Coronary artery (tissue), 2 donors: ENCODE data around the gene NKAIN4.

ENCODE experiments used
- DNase-seq: peaks from one replicate; pipeline ENCODE4 v3.0.0-alpha.2; 2017; ENCODE audit warnings: low spot score
- H3K27ac ChIP-seq, 2 donors: fragments of 200-600 bp; sonication (generic); one replicate each; pipeline ENCODE4 v1.5.1; 2016 to 2019
- H3K4me3 ChIP-seq: fragments of 200-600 bp; sonication (generic); 2 replicates; pipeline ENCODE4 v1.5.1; 2016; ENCODE audit warnings: mild to moderate bottlenecking, moderate library complexity
- TF ChIP-seq, protein P1 (sequence below): fragments of 200-600 bp; sonication (generic); IDR thresholded peaks from one replicate; pipeline ENCODE4 v1.5.1; 2019; ENCODE audit warnings: antibody characterized with exemption

The NKAIN4 gene

DNA sequence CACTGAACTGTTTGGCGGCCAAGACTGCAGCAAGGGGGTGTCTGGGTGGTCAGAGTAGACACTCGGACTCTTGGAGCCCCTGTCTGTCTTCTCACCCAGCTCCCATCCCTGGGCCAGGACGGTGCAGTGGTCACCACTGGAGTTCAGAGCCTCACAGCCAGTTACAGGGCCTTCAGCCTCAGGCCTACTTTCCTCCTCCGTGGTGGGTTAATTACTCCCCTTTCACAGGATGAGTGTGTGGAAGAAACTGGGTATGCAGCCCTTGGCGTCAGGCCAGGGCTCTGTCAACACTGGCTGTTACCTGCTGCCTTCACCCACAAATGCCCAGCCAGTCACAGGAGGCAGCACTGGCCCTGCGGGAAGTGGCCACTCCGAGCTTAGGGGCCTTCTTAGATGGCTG lies 36.6 kb downstream of the NKAIN4 start:
- TF ChIP-seq, protein P1, sequence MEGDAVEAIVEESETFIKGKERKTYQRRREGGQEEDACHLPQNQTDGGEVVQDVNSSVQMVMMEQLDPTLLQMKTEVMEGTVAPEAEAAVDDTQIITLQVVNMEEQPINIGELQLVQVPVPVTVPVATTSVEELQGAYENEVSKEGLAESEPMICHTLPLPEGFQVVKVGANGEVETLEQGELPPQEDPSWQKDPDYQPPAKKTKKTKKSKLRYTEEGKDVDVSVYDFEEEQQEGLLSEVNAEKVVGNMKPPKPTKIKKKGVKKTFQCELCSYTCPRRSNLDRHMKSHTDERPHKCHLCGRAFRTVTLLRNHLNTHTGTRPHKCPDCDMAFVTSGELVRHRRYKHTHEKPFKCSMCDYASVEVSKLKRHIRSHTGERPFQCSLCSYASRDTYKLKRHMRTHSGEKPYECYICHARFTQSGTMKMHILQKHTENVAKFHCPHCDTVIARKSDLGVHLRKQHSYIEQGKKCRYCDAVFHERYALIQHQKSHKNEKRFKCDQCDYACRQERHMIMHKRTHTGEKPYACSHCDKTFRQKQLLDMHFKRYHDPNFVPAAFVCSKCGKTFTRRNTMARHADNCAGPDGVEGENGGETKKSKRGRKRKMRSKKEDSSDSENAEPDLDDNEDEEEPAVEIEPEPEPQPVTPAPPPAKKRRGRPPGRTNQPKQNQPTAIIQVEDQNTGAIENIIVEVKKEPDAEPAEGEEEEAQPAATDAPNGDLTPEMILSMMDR, result no peak
- no peak for DNase-seq
- Histone ChIP-seq H3K4me3 (no peak overlapping the region), H3K27ac (no peak overlapping the region)

DNA sequence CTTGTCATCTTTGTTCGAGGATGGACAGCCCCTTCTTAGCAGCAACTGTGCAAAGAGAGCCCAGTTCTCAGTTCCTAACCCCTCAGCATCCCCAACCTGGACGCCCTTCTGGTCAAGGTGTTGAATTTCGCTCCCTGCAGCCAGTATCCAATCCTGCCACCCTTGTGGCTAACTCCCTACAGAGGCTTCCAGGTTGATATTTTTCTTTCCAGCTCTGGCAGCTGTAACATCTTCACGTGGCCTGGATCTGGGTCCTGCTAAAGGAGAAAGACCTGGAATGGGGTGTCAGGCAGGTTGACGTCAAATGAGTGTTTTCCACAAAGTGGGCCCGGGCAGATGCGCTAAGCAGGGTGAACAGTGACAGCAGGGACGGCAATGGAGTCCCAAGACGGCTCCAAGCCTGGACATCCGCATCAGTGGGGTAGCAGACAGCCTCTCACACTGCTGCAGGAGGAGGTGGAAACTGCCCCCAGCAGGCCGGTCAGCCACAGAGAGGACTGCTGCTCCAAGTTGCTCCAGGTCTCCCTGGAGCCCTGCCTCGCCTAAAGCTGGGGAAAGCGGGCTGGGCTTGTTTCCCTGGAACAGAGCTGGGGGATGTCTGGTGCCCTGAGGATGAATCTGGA lies 37.3 kb downstream of the NKAIN4 start:
- H3K4me3 ChIP-seq, result peak overlapping the region; percentile 87
- TF ChIP-seq, protein P1, result no peak
- DNase-seq, result no peak
- H3K27ac ChIP-seq, result peak overlapping the region; percentile 77 to 84

DNA sequence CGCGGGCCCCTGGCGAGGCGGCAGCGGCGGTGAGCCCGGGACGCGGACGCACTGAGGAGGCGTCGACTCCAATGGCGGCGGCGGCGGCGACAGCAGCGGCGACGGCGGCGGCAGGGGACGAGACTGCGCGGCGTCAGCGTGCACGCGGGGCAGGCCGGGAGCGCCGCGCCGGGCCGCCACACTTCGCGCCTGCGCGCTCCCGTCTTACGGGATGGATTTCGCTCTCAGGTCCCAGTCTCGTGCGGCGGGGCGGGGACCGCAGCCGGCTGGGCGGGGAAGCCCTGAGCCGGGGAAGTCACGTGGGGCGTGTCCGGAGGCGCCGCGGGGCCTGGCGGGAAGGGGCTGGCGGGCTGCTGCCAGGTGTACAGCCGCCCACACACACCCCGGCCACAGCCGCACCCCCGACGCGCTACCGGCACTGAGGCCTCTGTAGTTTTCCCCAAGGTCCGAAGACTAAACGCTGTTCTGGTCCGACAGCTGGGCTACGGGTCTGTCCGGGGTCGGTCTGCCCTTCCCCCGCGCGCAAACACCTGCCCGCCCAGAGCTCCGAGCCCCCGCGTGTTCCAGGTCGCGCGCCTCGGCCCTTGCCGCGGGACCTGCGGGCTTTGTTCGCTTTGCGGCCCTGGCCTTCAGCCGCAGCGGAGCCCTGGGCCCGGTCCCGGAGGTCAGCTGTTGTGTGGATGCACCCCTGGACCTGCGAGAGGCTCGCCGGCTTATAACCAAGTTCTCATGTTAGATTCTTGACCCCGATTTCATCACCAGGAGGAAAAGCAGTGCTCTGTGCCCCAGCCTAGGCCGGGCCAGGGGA lies 38.0 kb downstream of the NKAIN4 start, which contains the start of gene YTHDF1:
Gene YTHDF1, minus strand, starts transcription at position 91 of the 808 bp plus-strand sequence. CDS start 239 bp downstream, outside the sequence.
- peak within 1 kb of the TSS; percentile 77 to 84 for H3K27ac ChIP-seq
- TF ChIP-seq, protein P1, result no peak
- DNase-seq, result peak; percentile 96
- H3K4me3 ChIP-seq, result peak within 1 kb of the TSS; percentile 87

DNA sequence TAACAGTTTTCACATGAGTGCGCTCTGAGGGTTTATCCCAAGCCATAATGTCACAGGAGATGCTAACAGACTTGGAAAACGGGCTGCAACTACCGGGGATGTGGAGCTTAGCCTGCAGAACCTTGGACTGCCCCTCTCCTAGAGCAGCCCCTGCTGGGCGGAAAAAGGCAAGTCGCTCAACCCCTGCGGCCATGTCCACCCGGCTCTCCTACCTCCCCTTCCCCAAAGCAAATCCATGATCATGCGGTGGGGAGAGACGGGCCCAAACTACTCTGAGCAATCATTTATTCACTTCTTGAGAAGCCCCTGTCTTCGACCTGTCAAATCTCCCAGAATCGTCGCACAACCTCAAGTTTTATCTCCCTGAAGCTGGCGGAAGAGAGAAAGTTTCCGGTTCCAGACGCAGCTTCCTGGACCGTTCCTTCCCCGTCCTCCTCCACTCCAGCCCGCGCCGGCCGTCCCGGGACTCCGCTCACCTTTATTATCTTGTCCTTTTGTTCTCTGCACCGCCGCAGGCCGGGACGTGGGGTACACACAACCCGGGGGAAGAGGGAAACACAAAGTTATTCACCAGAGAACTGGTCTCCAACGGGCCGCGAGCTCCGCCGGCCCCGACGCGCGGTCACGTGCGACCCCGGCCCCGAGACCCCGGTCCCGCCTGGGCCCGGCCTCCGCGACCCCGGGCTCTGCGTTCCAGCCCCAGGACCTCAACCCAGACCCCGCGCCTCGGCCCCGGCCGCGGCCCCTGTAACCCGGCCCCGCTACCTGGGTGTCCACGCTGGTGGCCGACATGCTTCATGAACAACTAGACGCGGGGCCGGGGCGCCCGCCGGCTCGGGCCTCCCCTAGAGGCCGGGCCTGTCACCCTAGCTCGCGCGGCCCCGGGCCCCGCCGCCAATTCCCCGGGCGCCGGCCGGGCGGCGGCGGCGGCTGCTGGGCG lies 38.9 kb downstream of the NKAIN4 start:
- Histone ChIP-seq H3K27ac (peak overlapping the region; percentile 69 to 84), H3K4me3 (peak overlapping the region; percentile 87)
- DNase-seq, result no peak
- TF ChIP-seq, protein P1, result no peak

DNA sequence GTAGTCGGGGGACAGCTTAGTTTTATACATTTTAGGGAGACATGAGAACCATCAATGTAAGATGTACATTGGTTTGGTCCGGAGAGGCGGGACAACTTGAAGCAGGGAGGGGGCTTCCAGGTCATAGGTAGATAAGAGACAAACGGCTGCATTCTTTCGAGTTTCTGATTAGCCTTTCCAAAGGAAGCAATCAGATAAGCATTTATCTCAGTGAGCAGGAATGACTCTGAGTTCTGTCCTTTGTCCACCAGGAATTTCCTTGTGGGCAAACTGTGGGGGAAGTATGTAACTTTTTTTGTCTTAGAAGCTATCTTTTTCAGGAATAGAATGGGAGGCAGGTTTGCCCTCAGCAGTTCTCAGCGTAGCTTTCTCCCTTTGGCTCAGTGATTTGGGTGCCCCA lies 39.7 kb downstream of the NKAIN4 start:
- DNase-seq, result no peak
- Histone ChIP-seq H3K27ac (no peak overlapping the region), H3K4me3 (peak overlapping the region; percentile 87)
- TF ChIP-seq, protein P1, result no peak

DNA sequence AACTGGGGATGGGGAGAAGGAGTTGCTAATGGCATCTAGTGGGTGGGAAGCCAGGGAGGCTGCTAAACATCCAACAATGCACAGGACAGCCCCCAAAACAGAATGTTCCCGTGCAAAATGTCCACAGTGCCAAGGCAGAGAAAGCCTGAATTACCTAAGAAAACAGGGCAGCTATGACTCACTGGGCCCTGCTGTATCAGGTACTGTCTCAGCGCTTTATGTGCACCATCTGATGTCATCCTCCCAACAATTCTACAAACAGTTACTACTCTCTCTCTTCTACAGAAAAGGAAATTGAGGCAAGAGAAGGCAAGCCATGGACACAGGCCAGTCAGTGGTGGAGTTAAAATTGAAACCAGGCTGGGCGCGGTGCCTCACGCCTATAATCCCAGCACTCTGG lies 41.5 kb downstream of the NKAIN4 start:
- no peak overlapping the region for H3K4me3 ChIP-seq
- no peak overlapping the region for H3K27ac ChIP-seq
- TF ChIP-seq, protein P1, result no peak
- DNase-seq, result no peak
